H54 (cell line): ENCODE results near the gene SLIT3.

Experiments
- DNase-seq: peaks from one replicate; pipeline ENCODE4 v3.0.0; 2011; ENCODE audit warnings: low spot score, mixed read lengths; ENCODE audit not compliant: insufficient read length
- FAIRE-seq: peaks from 3 replicates; lab custom pipeline; 2011; peaks lifted over from hg19 to GRCh38; lab: Jason Lieb, UNC
- POLR2A ChIP-seq: IDR thresholded peaks from 2 replicates; pipeline ENCODE4 v1.6.1; 2011; ENCODE audit warnings: low read depth, mild to moderate bottlenecking, low read length

SLIT3 gene

GRCh38 chr5:168991311-168991710, 309.6 kb downstream of the SLIT3 start:
- no peak for TF ChIP-seq POLR2A
- FAIRE-seq, result no peak
- DNase-seq, result no peak

DNA sequence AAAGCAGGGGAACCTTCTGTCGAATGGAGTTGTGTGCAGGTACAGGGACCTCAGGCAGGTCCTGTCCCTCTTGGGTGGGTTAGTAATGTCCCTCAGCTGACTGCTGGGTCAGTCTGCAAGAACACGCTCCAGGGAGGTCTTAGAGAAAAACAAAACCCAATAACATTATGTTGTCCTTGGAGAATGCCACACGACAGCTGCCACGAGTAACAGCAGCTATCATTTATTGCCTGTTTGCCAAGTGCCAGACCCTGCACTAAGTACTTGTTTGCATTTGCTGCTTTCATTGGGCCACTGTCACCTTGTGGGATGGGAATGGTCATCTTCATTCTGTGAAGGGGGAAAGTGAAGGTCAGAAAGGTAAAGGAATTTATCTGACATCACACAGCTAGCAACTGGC, 310.3 kb downstream of the SLIT3 start:
- DNase-seq (no peak), FAIRE-seq (no peak)
- no peak for TF ChIP-seq POLR2A

DNA sequence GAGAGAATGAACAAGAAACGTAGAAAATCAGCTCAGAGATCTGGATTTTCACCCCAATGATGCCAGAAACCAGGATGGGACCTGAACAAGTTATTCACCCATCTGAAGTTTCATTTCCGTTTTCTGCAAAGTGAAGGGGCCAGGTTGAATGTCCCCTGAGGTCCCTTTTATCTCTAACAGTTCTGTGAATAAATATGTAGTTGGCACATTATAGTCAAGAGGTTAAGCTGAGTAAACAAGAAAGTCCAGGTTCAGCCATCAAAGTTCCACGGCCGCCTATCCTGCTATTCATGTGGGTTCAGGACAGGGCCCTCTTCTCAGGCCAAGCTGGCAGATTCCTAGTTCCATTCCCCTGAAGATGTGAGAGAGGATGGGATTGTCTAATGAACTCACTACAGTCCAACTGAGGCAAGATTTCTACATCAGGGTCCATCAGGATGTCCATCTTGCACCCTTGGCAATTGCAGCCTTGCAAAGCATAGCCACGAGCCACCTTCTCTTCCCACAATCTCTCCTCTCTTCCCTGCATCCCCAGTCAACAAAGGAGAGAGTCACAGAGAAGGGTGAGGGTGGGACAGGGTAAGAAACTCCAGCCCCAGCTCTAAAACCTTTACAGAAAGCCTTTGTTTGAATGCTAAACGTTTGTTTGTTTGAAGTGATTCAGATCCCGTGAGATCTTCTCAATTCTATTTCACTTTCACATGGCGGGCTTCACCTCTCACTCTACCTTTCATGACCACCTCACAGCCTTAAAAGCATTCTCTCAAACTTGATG, 311.0 kb downstream of the SLIT3 start:
- DNase-seq, result no peak
- FAIRE-seq, result no peak
- no peak for TF ChIP-seq POLR2A

DNA sequence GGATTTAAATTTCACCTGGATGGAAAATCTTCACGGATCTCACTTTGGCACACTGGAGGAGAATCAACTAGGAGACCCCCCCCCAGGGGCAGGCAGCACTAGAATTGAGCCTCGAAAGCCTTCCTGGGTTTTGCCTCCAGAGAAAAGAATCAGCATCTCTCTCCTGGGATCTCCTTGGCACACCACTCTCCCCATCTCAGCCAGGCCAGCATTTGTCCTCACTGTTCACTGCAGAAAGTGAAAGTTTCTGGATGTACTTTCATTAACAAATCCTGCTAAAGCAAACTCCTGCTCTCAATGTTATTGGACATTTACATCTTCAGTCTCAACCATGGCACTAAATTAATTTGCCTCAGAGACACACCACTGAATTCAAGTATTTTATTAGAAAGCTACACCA, 312.2 kb downstream of the SLIT3 start:
- DNase-seq (no peak), FAIRE-seq (no peak)
- TF ChIP-seq POLR2A, result no peak

DNA sequence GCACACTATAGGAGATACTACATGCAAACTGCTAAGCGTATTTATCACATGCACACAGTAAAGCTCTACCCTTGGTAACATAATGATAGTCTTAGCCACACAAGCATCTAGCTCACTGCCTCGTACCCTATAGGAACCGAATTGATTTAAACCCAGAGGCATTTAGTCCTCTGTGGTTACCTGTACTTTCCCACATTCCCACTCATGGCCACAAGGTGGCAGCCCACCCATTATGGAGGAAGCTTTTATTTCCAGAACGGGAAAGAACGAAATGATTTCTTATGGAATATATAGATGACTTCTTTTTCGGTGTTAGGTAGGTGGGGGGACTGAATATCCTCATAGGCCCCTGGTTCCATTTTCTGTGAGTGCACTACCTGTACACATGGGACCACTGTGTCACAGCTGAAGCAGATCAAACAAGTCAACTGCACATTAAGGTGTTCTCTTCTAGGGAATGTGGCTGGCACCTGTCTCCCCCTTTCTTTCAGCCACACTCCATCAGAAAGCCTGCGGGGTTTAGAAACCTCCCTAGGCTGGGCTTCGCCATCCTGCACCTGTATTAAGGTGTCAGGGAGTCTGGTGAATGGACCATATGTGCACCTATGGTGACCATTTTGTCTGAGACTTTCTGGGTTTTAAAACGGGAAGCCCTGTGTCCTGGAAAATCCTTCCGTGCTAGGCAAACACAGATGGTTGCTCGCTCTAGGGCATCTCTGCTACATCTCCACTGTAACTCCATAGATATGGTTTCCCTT, 313.2 kb downstream of the SLIT3 start:
- TF ChIP-seq POLR2A, result no peak
- DNase-seq (peak; percentile 23), FAIRE-seq (no peak)

GRCh38 chr5:168985454-168985853, 315.5 kb downstream of the SLIT3 start:
- no peak for TF ChIP-seq POLR2A
- DNase-seq (no peak), FAIRE-seq (no peak)

- no peak for FAIRE-seq
- TF ChIP-seq POLR2A, result no peak
- DNase-seq, result no peak
Observed at GRCh38 chr5:168984135-168984675, 316.7 kb downstream of the SLIT3 start.

DNA sequence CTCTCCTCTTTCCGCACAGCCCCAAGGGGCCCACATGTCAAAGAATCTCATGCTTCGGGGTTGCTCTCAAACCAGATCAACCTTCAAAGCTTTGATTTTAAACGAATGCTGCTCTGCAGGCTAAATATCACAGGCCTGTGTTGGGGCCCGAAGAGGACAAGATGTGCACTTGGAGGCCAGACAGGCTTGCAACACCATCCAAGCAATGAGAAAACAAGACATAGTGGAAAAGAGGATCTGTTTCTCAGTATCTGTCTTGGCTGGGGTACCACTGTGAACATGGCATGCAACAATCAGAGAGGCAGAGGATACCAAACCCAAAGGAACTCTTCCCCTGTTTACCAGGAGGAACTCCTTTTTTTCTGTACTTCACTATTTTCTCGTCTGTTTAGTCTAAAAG, 321.8 kb downstream of the SLIT3 start:
- no peak for DNase-seq
- no peak for TF ChIP-seq POLR2A

GRCh38 chr5:168978500-168978899, 322.4 kb downstream of the SLIT3 start:
- TF ChIP-seq POLR2A, result no peak
- DNase-seq (no peak), FAIRE-seq (no peak)

More for the DNA sequence above, 321.8 kb downstream of the SLIT3 start:
- no peak for FAIRE-seq

DNA sequence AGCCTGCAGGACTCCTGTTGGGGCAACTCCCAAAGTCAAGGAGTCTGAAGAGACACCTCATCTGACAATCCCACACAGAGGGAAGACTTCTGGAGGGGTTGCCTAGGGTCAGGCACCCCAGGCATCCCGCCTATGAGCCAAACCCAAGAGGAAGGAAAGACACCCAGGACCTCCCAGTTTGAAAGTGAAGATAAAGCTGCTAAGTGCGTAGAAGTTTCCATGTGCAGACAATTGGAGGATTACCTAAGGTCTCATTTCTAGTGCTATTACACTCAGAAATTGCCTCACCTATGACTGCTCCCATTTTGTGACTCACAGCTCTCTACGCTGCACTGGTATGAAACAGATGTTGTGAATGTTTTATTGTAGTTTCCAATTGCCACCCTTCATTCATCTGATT, 322.9 kb downstream of the SLIT3 start:
- DNase-seq, result peak; percentile 37
- no peak for FAIRE-seq
- no peak for TF ChIP-seq POLR2A

GRCh38 chr5:168976311-168976970, 324.5 kb downstream of the SLIT3 start:
- TF ChIP-seq POLR2A, result no peak
- FAIRE-seq (no peak), DNase-seq (no peak)

DNA sequence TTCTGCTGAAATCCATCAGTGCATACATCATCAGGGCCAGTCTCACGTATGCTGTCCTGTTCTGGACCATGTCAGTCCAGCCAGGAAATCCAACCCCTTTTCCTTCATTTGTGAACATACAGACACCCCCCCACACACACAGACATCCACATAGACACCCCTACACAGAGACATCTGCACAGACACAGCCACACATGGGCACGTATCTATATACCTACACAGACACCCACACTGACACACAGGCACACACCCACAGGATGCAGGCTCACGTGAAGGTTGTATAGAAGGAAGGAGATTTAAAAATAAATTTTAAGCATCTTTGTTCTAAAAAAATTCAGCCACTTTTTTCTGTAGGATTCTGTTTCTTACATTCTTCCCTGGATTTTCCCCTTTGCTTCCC, 325.6 kb downstream of the SLIT3 start:
- TF ChIP-seq POLR2A, result no peak
- FAIRE-seq, result no peak
- no peak for DNase-seq

- FAIRE-seq, result no peak
- DNase-seq, result no peak
Observed at GRCh38 chr5:168974082-168974481, 326.9 kb downstream of the SLIT3 start.

DNA sequence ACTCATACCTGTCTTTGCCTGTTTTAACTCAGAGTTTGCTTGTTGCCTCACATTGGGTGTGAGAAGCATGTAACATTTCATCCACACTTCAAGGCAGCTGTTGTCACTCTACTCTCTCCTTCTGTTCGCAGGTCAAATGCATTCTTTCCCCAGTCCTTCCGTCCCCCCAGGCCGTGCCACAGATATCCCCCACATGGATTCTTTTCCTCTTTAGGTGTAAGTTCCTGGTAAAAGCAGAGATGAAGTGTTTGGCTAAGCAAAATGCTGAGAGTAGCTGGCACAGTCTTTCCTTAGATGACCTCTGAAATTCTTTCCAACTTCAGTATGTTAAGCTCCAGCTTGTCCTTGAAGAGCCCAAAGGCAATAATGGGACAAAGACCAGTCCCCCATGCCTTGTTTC, 328.2 kb downstream of the SLIT3 start:
- DNase-seq (no peak), FAIRE-seq (no peak)
- TF ChIP-seq POLR2A, result no peak

More at GRCh38 chr5:168974082-168974481, 326.9 kb downstream of the SLIT3 start:
- no peak for TF ChIP-seq POLR2A
